OCI-LY7 (cell line): Measurements from ENCODE around the gene ADAMTS16. TPM values are rescaled to one million over a fixed set of nuclear protein-coding genes. Genes with fewer than 3 reads are reported as not detected.

ENCODE experiments used
- BruUV-seq: library from RNA; stranded (reverse); fragments of 400-500 nt; replicated peaks from 2 replicates; lab custom pipeline; 2021; lab: Mats Ljungman, UMichigan
- CTCF ChIA-PET: fragments of 300-600 bp; sonication (Branson Sonifier 250); formaldehyde crosslinking; loops from one replicate; lab custom pipeline; 2022; ENCODE audit warnings: antibody characterized with exemption; ENCODE audit not compliant: unreplicated experiment; lab: Charles Lee
- POLR2A ChIA-PET: fragments of 300-600 bp; sonication (Branson Sonifier 250); formaldehyde crosslinking; loops from one replicate; lab custom pipeline; 2022; ENCODE audit warnings: antibody characterized with exemption; lab: Charles Lee
- DNase-seq: peaks from one replicate; pipeline ENCODE4 v3.0.0-alpha.2; 2015; ENCODE audit warnings: low spot score
- H2AFZ ChIP-seq: fragments of 200-600 bp; sonication (generic), shearing (Covaris generic); 2 replicates; pipeline ENCODE4 v1.6.1; 2014; ENCODE audit warnings: mild to moderate bottlenecking, antibody characterized with exemption, low read length, moderate library complexity
- H3K27ac ChIP-seq: fragments of 200-600 bp; sonication (generic); 2 replicates; pipeline ENCODE4 v1.5.1; 2014; ENCODE audit warnings: mixed run types, low read depth, mild to moderate bottlenecking, moderate library complexity, low read length, inconsistent platforms; ENCODE audit not compliant: poor library complexity, severe bottlenecking
- H3K36me3 ChIP-seq: fragments of 200-600 bp; sonication (generic); 2 replicates; pipeline ENCODE4 v1.6.1; 2014; ENCODE audit warnings: mild to moderate bottlenecking, antibody characterized with exemption, low read length, moderate library complexity, mixed read lengths; ENCODE audit not compliant: insufficient read depth
- H3K4me1 ChIP-seq: fragments of 200-600 bp; sonication (generic); 2 replicates; pipeline ENCODE4 v1.5.1; 2014; ENCODE audit warnings: mild to moderate bottlenecking, low read length; ENCODE audit not compliant: insufficient read depth, poor library complexity, severe bottlenecking
- H3K4me2 ChIP-seq: fragments of 200-600 bp; sonication (generic); 2 replicates; pipeline ENCODE4 v1.6.1; 2014; ENCODE audit warnings: mild to moderate bottlenecking, low read length
- H3K4me3 ChIP-seq: fragments of 200-600 bp; sonication (generic); 2 replicates; pipeline ENCODE4 v1.5.1; 2014; ENCODE audit warnings: mild to moderate bottlenecking, low read depth, low read length; ENCODE audit not compliant: poor library complexity, severe bottlenecking
- H3K79me2 ChIP-seq: fragments of 200-600 bp; sonication (generic); 2 replicates; pipeline ENCODE4 v1.6.1; 2016; ENCODE audit warnings: low read depth, mild to moderate bottlenecking, low read length, moderate library complexity, mixed read lengths; ENCODE audit not compliant: insufficient read depth
- H3K9me2 ChIP-seq: fragments of 200-600 bp; sonication (generic); 2 replicates; pipeline ENCODE4 v1.6.1; 2016; ENCODE audit warnings: mild to moderate bottlenecking, low read length, mixed read lengths; ENCODE audit not compliant: insufficient read depth
- H3K9me3 ChIP-seq: fragments of 200-600 bp; sonication (generic); 2 replicates; pipeline ENCODE4 v1.6.1; 2014; ENCODE audit warnings: mild to moderate bottlenecking, mixed run types, low read length, mixed read lengths
- H4K20me1 ChIP-seq: fragments of 200-600 bp; sonication (generic); 2 replicates; pipeline ENCODE4 v1.6.1; 2014; ENCODE audit warnings: mild to moderate bottlenecking, antibody characterized with exemption, low read length, moderate library complexity, mixed read lengths; ENCODE audit not compliant: insufficient read depth
- EZH2phosphoT487 ChIP-seq: fragments of 200-600 bp; sonication (generic); IDR thresholded peaks from 2 replicates; pipeline ENCODE4 v1.6.1; 2018; ENCODE audit warnings: low read depth, borderline replicate concordance, mild to moderate bottlenecking, mixed run types, antibody characterized with exemption, low read length, moderate library complexity, mixed read lengths
- intact Hi-C: fragments of 100-400 bp; cut with micrococcal nuclease; formaldehyde crosslinking; loops from one replicate; pipeline ENCODE4 v1.10.0; 2022; ENCODE audit not compliant: unreplicated experiment
- total RNA-seq, 2 experiments: library from RNA; depleted of rRNA in 1 of 2; stranded (reverse); fragments of >200 nt in 1 of 2; shearing (Covaris generic) in 1 of 2; gene quantifications; 2 replicates each; pipeline ENCODE4 v1.2.3, GENCODE V29; 2014 to 2022
- TF ChIP-seq, protein P1 (sequence below): fragments of 200-600 bp; sonication (generic); conservative IDR thresholded peaks from 2 replicates; pipeline ENCODE4 v1.5.1; 2014; ENCODE audit warnings: mild to moderate bottlenecking, antibody characterized with exemption, low read length, moderate library complexity, mixed read lengths

Gene ADAMTS16
- total RNA-seq, 2 experiments from 2014 or later = not detected

DNA sequence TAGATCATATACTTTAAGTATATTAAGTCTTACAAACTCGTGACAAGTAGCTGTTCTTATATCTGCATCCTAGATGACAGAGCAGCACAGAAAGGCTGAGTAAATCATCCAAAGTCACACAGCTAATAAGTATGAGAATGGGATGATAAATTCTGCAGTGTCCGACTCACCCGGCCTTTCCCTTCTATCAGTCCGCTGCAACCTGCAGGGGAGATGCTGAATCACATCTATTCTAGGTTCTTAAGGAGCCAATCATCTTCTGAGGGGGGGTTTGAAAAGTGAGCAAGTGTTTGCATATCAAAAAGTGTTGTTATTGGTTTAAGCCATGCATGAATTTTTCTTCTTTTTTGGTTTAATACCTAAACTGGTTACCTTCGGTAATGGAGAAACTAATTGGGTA is 38.9 kb downstream of the ADAMTS16 start:
- Histone ChIP-seq H3K4me3 (no peak overlapping the region), H2AFZ (no peak overlapping the region), H4K20me1 (no peaks in the 10 kb centered on the region), H3K79me2 (no peaks in the 10 kb centered on the region), H3K4me1 (no peaks in the 10 kb centered on the region), H3K9me2 (no peaks in the 10 kb centered on the region), H3K9me3 (no peaks in the 10 kb centered on the region), H3K36me3 (no peaks in the 10 kb centered on the region), H3K4me2 (no peak overlapping the region), H3K27ac (no peak overlapping the region)
- no TSS peak for BruUV-seq
- ChIA-PET POLR2A (no interaction called here), CTCF (no interaction called here)
- intact Hi-C loops = no loop called here
- TF ChIP-seq, protein P1, sequence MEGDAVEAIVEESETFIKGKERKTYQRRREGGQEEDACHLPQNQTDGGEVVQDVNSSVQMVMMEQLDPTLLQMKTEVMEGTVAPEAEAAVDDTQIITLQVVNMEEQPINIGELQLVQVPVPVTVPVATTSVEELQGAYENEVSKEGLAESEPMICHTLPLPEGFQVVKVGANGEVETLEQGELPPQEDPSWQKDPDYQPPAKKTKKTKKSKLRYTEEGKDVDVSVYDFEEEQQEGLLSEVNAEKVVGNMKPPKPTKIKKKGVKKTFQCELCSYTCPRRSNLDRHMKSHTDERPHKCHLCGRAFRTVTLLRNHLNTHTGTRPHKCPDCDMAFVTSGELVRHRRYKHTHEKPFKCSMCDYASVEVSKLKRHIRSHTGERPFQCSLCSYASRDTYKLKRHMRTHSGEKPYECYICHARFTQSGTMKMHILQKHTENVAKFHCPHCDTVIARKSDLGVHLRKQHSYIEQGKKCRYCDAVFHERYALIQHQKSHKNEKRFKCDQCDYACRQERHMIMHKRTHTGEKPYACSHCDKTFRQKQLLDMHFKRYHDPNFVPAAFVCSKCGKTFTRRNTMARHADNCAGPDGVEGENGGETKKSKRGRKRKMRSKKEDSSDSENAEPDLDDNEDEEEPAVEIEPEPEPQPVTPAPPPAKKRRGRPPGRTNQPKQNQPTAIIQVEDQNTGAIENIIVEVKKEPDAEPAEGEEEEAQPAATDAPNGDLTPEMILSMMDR = no peak
- no peak for TF ChIP-seq EZH2phosphoT487
- no peak for DNase-seq

DNA sequence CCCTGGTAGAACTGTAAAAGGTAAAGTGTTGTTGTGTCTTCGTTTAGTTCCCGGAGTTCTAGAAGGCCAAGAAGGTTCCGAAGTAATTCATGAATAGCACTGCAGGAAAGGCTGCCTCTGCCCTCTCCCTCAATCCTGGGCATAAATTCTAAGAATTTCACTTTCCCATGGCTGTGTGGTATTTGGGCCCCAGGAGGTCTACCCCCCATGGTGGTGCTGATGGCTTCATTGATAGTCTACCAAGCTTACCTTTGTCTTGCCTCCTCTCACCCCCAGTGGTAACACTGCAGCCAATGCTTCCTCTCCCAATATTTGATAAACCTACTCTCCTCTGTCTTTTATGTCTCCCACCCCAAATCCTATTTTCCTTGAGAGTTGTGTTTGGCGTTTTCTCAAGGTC is 39.5 kb downstream of the ADAMTS16 start:
- DNase-seq = no peak
- TF ChIP-seq, protein P1 = no peak
- no peak for TF ChIP-seq EZH2phosphoT487
- Histone ChIP-seq H3K9me3 (no peaks in the 10 kb centered on the region), H3K4me3 (no peak overlapping the region), H3K4me1 (no peaks in the 10 kb centered on the region), H3K4me2 (no peak overlapping the region), H3K79me2 (no peaks in the 10 kb centered on the region), H3K9me2 (no peaks in the 10 kb centered on the region), H4K20me1 (no peaks in the 10 kb centered on the region), H3K36me3 (no peaks in the 10 kb centered on the region), H2AFZ (no peak overlapping the region), H3K27ac (no peak overlapping the region)
- intact Hi-C loops = no loop called here
- ChIA-PET POLR2A (no interaction called here), CTCF (no interaction called here)
- BruUV-seq = no TSS peak

DNA sequence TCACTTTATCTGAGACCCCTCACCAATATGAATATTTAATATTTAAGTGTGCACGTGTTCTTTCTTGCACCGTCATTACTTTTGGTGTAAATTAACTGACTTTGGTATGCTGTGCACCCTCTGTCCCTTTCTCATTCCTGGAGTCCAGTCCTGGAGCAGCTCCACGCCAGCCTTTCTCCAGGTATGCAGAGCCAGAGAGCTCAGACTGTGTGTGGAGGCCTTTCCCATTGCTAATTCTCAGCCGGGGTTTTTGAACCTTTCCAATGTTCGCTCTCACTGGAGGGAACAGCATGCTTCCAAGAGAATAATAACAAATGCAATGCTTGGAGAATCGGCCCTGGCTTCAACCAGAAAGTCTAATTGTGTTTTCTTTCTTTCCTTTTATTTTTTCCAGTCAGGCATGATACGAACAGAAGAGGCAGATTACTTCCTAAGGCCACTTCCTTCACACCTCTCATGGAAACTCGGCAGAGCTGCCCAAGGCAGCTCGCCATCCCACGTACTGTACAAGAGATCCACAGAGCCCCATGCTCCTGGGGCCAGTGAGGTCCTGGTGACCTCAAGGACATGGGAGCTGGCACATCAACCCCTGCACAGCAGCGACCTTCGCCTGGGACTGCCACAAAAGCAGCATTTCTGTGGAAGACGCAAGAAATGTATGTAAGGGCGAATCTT is 41.7 kb downstream of the ADAMTS16 start:
- Histone ChIP-seq H3K4me2 (no peak overlapping the region), H3K36me3 (no peaks in the 10 kb centered on the region), H3K9me3 (no peaks in the 10 kb centered on the region), H3K79me2 (no peaks in the 10 kb centered on the region), H3K27ac (no peak overlapping the region), H3K9me2 (no peaks in the 10 kb centered on the region), H2AFZ (no peak overlapping the region), H4K20me1 (no peaks in the 10 kb centered on the region), H3K4me3 (no peak overlapping the region), H3K4me1 (no peaks in the 10 kb centered on the region)
- intact Hi-C loops = no loop called here
- BruUV-seq = no TSS peak
- no peak for DNase-seq
- CTCF ChIA-PET = no interaction called here
- POLR2A ChIA-PET = no interaction called here
- no peak for TF ChIP-seq EZH2phosphoT487
- TF ChIP-seq, protein P1 = no peak
